DOHH2 (cell line): ENCODE data around the gene GFRA1.

Experiments used
- H3F3A ChIP-seq: fragments of 200-600 bp; sonication (generic), shearing (Covaris generic); 2 replicates; pipeline ENCODE4 v1.6.0; 2016; ENCODE audit warnings: antibody characterized with exemption, mild to moderate bottlenecking; ENCODE audit not compliant: control insufficient read depth, insufficient read depth
- H3K27ac ChIP-seq: fragments of 200-600 bp; sonication (generic); 2 replicates; pipeline ENCODE4 v1.5.1; 2014; ENCODE audit warnings: low read depth, mild to moderate bottlenecking, low read length, moderate library complexity
- H3K27me3 ChIP-seq: fragments of 200-600 bp; sonication (generic); 2 replicates; pipeline ENCODE4 v1.6.1; 2014; ENCODE audit warnings: mild to moderate bottlenecking, low read length, mixed read lengths; ENCODE audit not compliant: control insufficient read depth
- H3K36me3 ChIP-seq: fragments of 200-600 bp; sonication (generic); 2 replicates; pipeline ENCODE4 v1.6.1; 2014; ENCODE audit warnings: mild to moderate bottlenecking, low read length, moderate library complexity, mixed read lengths; ENCODE audit not compliant: control insufficient read depth
- H3K4me1 ChIP-seq: fragments of 200-600 bp; sonication (generic); 2 replicates; pipeline ENCODE4 v1.6.1; 2014; ENCODE audit warnings: mild to moderate bottlenecking, low read length, mixed read lengths; ENCODE audit not compliant: control insufficient read depth
- H3K4me2 ChIP-seq: fragments of 200-600 bp; sonication (generic); 2 replicates; pipeline ENCODE4 v1.6.0; 2014; ENCODE audit warnings: mild to moderate bottlenecking, low read length, moderate library complexity
- H3K4me3 ChIP-seq: fragments of 200-600 bp; sonication (generic); 2 replicates; pipeline ENCODE4 v1.5.1; 2014; ENCODE audit warnings: mild to moderate bottlenecking, low read length, mixed read lengths
- H3K79me2 ChIP-seq: fragments of 200-600 bp; sonication (generic); 2 replicates; pipeline ENCODE4 v1.6.1; 2014; ENCODE audit warnings: mild to moderate bottlenecking, low read length, mixed read lengths; ENCODE audit not compliant: control insufficient read depth
- H3K9me2 ChIP-seq: fragments of 200-600 bp; sonication (generic); replicated peaks from 2 replicates; pipeline ENCODE4 v1.6.1; 2014; ENCODE audit warnings: mild to moderate bottlenecking, low read length, mixed read lengths; ENCODE audit not compliant: control insufficient read depth
- H3K9me3 ChIP-seq: fragments of 200-600 bp; sonication (generic); 2 replicates; pipeline ENCODE4 v1.6.1; 2014; ENCODE audit warnings: antibody characterized with exemption, low read length, mixed read lengths; ENCODE audit not compliant: control insufficient read depth, insufficient read depth
- H4K20me1 ChIP-seq: fragments of 200-600 bp; sonication (generic); 2 replicates; pipeline ENCODE4 v1.6.0; 2014; ENCODE audit warnings: low read depth, mild to moderate bottlenecking, antibody characterized with exemption, low read length, moderate library complexity; ENCODE audit not compliant: control insufficient read depth, insufficient read depth
- EZH2phosphoT487 ChIP-seq: fragments of 200-600 bp; sonication (generic); IDR thresholded peaks from 2 replicates; pipeline ENCODE4 v1.6.1; 2017; ENCODE audit warnings: borderline replicate concordance, mild to moderate bottlenecking, antibody characterized with exemption, low read length, moderate library complexity, mixed read lengths
- TF ChIP-seq, protein P1 (sequence below): fragments of 200-600 bp; sonication (generic); IDR thresholded peaks from one replicate; pipeline ENCODE4 v1.5.1; 2014; ENCODE audit warnings: antibody characterized with exemption, mild to moderate bottlenecking, low read depth, low read length; ENCODE audit not compliant: poor library complexity, severe bottlenecking

GFRA1 gene

DNA sequence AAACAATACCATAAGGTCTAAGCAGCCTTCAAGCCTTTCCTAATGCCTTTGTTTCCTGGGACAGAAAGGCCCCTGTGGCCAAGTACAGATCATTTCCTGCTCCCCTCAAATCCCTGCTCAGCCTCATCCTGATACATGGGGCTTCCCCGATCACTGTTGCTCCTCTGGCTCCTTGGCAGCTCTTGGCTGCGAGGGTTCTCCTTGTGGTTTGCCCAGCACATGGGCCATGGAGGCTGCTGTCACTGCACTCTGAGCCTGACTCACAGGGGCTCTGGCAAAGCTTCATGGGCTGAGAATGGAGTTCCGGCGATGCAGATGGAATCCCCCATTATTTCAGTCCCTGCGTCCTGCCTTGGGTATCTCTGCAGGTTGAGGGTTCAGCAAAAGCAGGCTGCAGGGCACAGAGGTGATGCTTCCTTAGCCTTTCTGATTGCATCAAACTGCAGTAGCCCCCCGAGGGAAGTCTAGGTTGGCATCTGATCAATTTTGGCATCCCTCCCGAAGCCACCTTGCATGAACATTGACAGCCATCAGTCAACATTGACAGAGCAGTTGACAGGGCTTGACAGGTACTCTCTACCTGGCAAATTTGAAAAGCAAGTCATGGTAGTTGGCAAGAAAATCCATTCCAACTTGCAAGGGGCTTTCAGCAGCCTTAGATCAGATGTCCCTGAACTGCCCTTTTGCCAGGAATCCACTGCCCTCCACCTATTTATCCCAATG, 168.6 kb downstream of the GFRA1 start:
- Histone ChIP-seq H3K9me3 (no peaks in the 10 kb centered on the region), H3K9me2 (no peaks in the 10 kb centered on the region), H4K20me1 (no peaks in the 10 kb centered on the region), H3K36me3 (no peaks in the 10 kb centered on the region), H3K27ac (no peak overlapping the region), H3K79me2 (no peaks in the 10 kb centered on the region), H3K4me3 (no peak overlapping the region), H3K4me2 (no peak overlapping the region), H3K27me3 (no peaks in the 10 kb centered on the region), H3F3A (no peaks in the 10 kb centered on the region), H3K4me1 (no peaks in the 10 kb centered on the region)
- no peak for TF ChIP-seq EZH2phosphoT487
- TF ChIP-seq, protein P1, sequence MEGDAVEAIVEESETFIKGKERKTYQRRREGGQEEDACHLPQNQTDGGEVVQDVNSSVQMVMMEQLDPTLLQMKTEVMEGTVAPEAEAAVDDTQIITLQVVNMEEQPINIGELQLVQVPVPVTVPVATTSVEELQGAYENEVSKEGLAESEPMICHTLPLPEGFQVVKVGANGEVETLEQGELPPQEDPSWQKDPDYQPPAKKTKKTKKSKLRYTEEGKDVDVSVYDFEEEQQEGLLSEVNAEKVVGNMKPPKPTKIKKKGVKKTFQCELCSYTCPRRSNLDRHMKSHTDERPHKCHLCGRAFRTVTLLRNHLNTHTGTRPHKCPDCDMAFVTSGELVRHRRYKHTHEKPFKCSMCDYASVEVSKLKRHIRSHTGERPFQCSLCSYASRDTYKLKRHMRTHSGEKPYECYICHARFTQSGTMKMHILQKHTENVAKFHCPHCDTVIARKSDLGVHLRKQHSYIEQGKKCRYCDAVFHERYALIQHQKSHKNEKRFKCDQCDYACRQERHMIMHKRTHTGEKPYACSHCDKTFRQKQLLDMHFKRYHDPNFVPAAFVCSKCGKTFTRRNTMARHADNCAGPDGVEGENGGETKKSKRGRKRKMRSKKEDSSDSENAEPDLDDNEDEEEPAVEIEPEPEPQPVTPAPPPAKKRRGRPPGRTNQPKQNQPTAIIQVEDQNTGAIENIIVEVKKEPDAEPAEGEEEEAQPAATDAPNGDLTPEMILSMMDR: no peak

DNA sequence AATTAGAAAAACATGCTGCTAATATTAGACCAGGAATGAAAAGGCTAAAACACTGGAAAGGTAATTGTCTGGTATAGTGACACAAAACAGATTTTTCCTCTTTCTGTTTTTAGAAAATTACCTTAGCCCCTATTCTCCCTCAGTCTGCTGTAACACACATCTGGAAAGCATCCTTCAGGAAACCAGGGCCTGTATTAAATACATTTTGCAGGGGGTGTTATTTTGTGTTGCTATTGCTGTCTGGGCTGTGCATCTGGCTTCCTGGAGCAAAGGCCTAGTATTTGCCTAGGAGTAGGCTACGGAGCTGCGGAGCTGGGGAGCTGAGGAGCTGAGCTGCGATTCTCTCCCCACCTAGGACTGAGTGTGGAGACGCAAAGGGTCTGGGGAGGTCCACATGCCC, 169.3 kb downstream of the GFRA1 start:
- no peaks in the 10 kb centered on the region for H3K27me3 ChIP-seq
- H3K9me2 ChIP-seq: no peaks in the 10 kb centered on the region
- H3K4me1 ChIP-seq: no peaks in the 10 kb centered on the region
- no peaks in the 10 kb centered on the region for H3K9me3 ChIP-seq
- H3K79me2 ChIP-seq: no peaks in the 10 kb centered on the region
- no peaks in the 10 kb centered on the region for H3K36me3 ChIP-seq
- no peaks in the 10 kb centered on the region for H3F3A ChIP-seq
- no peak overlapping the region for H3K4me2 ChIP-seq
- H3K4me3 ChIP-seq: no peak overlapping the region
- no peaks in the 10 kb centered on the region for H4K20me1 ChIP-seq
- no peak overlapping the region for H3K27ac ChIP-seq
- TF ChIP-seq, protein P1: no peak
- no peak for TF ChIP-seq EZH2phosphoT487

DNA sequence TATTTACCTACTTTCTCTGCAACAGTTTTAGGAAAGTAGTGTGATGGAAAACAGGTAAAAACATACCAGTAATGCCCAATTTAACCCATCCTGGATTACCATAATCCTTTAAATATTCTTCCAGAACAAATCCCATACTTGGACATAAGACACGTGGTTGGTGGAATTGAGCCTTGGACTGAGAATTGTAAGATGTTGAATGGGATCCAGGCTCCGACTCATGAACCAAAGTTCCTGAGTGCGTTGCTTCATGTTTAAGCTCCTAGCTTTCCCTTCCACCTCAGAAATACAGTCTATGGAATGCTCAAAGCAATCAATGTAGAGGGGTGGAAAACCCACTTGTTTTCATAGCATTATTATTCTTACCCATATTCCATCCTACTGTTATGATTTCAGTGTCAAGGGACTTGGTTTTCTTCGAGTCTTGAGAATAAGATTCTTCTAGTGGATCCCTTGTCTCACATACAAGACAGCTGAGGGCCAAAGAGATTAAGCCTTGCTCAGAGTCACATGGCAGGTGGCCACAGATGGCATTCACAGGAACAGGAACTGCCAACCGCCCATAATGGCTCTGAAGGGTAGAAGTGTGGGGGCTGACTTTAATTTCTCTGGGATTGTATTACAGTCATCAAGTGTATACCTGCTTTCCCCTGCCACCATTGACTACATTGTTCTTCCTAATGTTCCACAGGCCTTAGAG, 171.2 kb downstream of the GFRA1 start:
- TF ChIP-seq, protein P1: no peak
- TF ChIP-seq EZH2phosphoT487: no peak
- Histone ChIP-seq H3K9me3 (no peaks in the 10 kb centered on the region), H3K27me3 (no peaks in the 10 kb centered on the region)

More for the DNA sequence above, 171.2 kb downstream of the GFRA1 start:
- H3K27ac ChIP-seq: no peak overlapping the region
- H3K79me2 ChIP-seq: no peaks in the 10 kb centered on the region
- no peaks in the 10 kb centered on the region for H3F3A ChIP-seq
- H3K4me2 ChIP-seq: no peak overlapping the region
- no peaks in the 10 kb centered on the region for H4K20me1 ChIP-seq
- H3K4me3 ChIP-seq: no peak overlapping the region
- H3K9me2 ChIP-seq: no peaks in the 10 kb centered on the region
- no peaks in the 10 kb centered on the region for H3K4me1 ChIP-seq
- H3K36me3 ChIP-seq: no peaks in the 10 kb centered on the region
